A549 (cell line): ENCODE results near the gene PTPRK. TPM values are rescaled to one million over a fixed set of nuclear protein-coding genes. Genes with fewer than 3 reads are reported as not detected.

Source experiments
- ATAC-seq, 2 experiments: fragments of 200-7000 bp in 1 of 2; fragments of >200 bp in 1 of 2; cut with Nextera tagmentation in 1 of 2; cut with Tn5 transposase in 1 of 2; 3 replicates each; pipeline versions ENCODE4 v1.8.0 to v1.9.1; 2018 to 2020; ENCODE audit warnings: mild to moderate bottlenecking in 1 of 2, moderate library complexity in 1 of 2
- CTCF ChIA-PET: fragments of 300-600 bp; sonication (Branson Sonifier 250); formaldehyde crosslinking; extraction: SDS; loops from one replicate; lab custom pipeline; 2021; ENCODE audit warnings: antibody characterized with exemption, inconsistent platforms; lab: Yijun Ruan, JAX
- POLR2A ChIA-PET: fragments of 350-600 bp; formaldehyde crosslinking; extraction: SDS; loops from one replicate; lab custom pipeline; 2021; ENCODE audit warnings: antibody characterized with exemption, inconsistent platforms; lab: Yijun Ruan, JAX
- DNase-seq, 2 experiments: peaks; one replicate each; pipeline versions ENCODE4 v3.0.0 to v3.0.0-alpha.2; 2011 to 2016; ENCODE audit warnings: low read depth in 1 of 2, low spot score in 1 of 2
- FAIRE-seq: peaks from 2 replicates; lab custom pipeline; 2011; peaks lifted over from hg19 to GRCh38; lab: Jason Lieb, UNC
- H3K27ac ChIP-seq, 2 experiments: fragments of >200 bp; sonication (Bioruptor Twin); formaldehyde crosslinking; 3 replicates each; pipeline ENCODE4 v1.5.1; 2016 to 2017
- H3K4me1 ChIP-seq: fragments of >200 bp; sonication (Bioruptor Twin); formaldehyde crosslinking; 3 replicates; pipeline ENCODE4 v1.6.1; 2016
- H3K4me2 ChIP-seq: fragments of >200 bp; sonication (Bioruptor Twin); formaldehyde crosslinking; 3 replicates; pipeline ENCODE4 v1.6.1; 2016
- H3K4me3 ChIP-seq: fragments of >200 bp; sonication (Bioruptor Twin); formaldehyde crosslinking; 3 replicates; pipeline ENCODE4 v1.5.1; 2016
- H3K9me3 ChIP-seq: fragments of >200 bp; sonication (Bioruptor Twin); formaldehyde crosslinking; 3 replicates; pipeline ENCODE4 v1.6.1; 2016
- BHLHE40 ChIP-seq: IDR thresholded peaks from 2 replicates; pipeline ENCODE4 v1.6.1; 2012; ENCODE audit warnings: low read depth, low read length, inconsistent platforms
- EHMT2 ChIP-seq: fragments of 200-600 bp; sonication (generic); IDR thresholded peaks from 2 replicates; pipeline ENCODE4 v1.6.1; 2016; ENCODE audit warnings: antibody characterized with exemption, low read depth, mild to moderate bottlenecking, moderate library complexity
- ESRRA ChIP-seq: fragments of 150-350 bp; IDR thresholded peaks from 2 replicates; pipeline ENCODE4 v1.6.1; 2014; ENCODE audit warnings: mild to moderate bottlenecking, low read length, borderline replicate concordance
- FOSL2 ChIP-seq, 2 experiments: fragments of 450-650 bp in 1 of 2; fragments of >200 bp in 1 of 2; sonication (Bioruptor Twin) in 1 of 2; formaldehyde crosslinking; IDR thresholded peaks; 2 replicates each; pipeline versions ENCODE4 v1.5.0 to v1.6.1; 2016 to 2020; ENCODE audit warnings: mild to moderate bottlenecking in 1 of 2, moderate library complexity in 1 of 2
- HOXA7 ChIP-seq: fragments of 250-450 bp; sonication (Bioruptor Pico); IDR thresholded peaks from 2 replicates; pipeline ENCODE4 v1.5.0; 2020; ENCODE audit warnings: mild to moderate bottlenecking, moderate library complexity
- HOXB5 ChIP-seq: fragments of 250-450 bp; sonication (Bioruptor Pico); IDR thresholded peaks from 2 replicates; pipeline ENCODE4 v1.5.0; 2020; ENCODE audit warnings: mild to moderate bottlenecking, moderate library complexity
- JUN ChIP-seq, 2 experiments: fragments of >200 bp; sonication (Bioruptor Twin); formaldehyde crosslinking; IDR thresholded peaks; 2 replicates in 1 of 2; 3 replicates in 1 of 2; pipeline ENCODE4 v1.6.1; 2016 to 2017
- KDM1A ChIP-seq: fragments of 200-600 bp; sonication (generic); IDR thresholded peaks from 2 replicates; pipeline ENCODE4 v1.6.1; 2016; ENCODE audit warnings: low read depth, mild to moderate bottlenecking
- MAFK ChIP-seq: fragments of 450-650 bp; IDR thresholded peaks from 2 replicates; pipeline ENCODE4 v1.6.1; 2014; ENCODE audit not compliant: partially characterized antibody
- MAZ ChIP-seq: fragments of 150-350 bp; IDR thresholded peaks from 2 replicates; pipeline ENCODE4 v1.6.1; 2014; ENCODE audit warnings: antibody characterized with exemption, low read depth, low read length, borderline replicate concordance
- NFE2L2 ChIP-seq: fragments of 150-350 bp; conservative IDR thresholded peaks from 2 replicates; pipeline ENCODE4 v1.6.1; 2014; ENCODE audit warnings: low read length
- POLR2AphosphoS2 ChIP-seq: conservative IDR thresholded peaks from 2 replicates; pipeline ENCODE4 v1.6.1; 2012; ENCODE audit warnings: low read length, improper control_type of control experiment, inconsistent platforms
- RFX5 ChIP-seq: fragments of 450-650 bp; IDR thresholded peaks from 2 replicates; pipeline ENCODE4 v1.7.1; 2014; ENCODE audit warnings: antibody characterized with exemption, mild to moderate bottlenecking, moderate library complexity
- TFCP2L1 ChIP-seq: fragments of 250-450 bp; sonication (Bioruptor Pico); IDR thresholded peaks from 2 replicates; pipeline ENCODE4 v1.5.0; 2021; ENCODE audit warnings: mild to moderate bottlenecking
- ZFP36 ChIP-seq: fragments of 450-650 bp; IDR thresholded peaks from 2 replicates; pipeline ENCODE4 v1.6.1; 2014; ENCODE audit warnings: borderline replicate concordance; ENCODE audit not compliant: partially characterized antibody
- ZNF302 ChIP-seq: fragments of 250-450 bp; sonication (Bioruptor Pico); IDR thresholded peaks from 2 replicates; pipeline ENCODE4 v1.9.0; 2021; ENCODE audit warnings: inconsistent platforms, mild to moderate bottlenecking, moderate library complexity
- ZSCAN20 ChIP-seq: fragments of 250-450 bp; sonication (Bioruptor Pico); IDR thresholded peaks from 2 replicates; pipeline ENCODE4 v1.8.0; 2022; ENCODE audit warnings: mild to moderate bottlenecking, moderate library complexity
- WGBS: methylation state at CpG from one replicate; pipeline ENCODE4 v1.1.6; 2017; ENCODE audit errors: missing lambda C conversion rate; 5-methylcytosine and 5-hydroxymethylcytosine counted together
- polyA plus RNA-seq, 4 experiments: library from polyadenylated mRNA; depleted of rRNA in 3 of 4; stranded (reverse); fragments of >200 nt; fragmentation: RNase III in 1 of 4; extraction: RNeasy Plus Mini Kit Qiagen cat#74134 plus additional on column Dnase treatment in 1 of 4; gene quantifications; 2 replicates in 3 of 4; 3 replicates in 1 of 4; pipeline ENCODE4 v1.2.3, GENCODE V29; 2011 to 2017
- TF ChIP-seq, protein P1 (sequence below): fragments of >200 bp; sonication (Bioruptor Twin); formaldehyde crosslinking; IDR thresholded peaks from 3 replicates; pipeline ENCODE4 v1.6.1; 2016
- TF ChIP-seq, protein P2 (sequence below): fragments of 450-650 bp; IDR thresholded peaks from 2 replicates; pipeline ENCODE4 v1.6.1; 2014; ENCODE audit warnings: antibody characterized with exemption
- TF ChIP-seq, protein P3 (sequence below): fragments of 250-450 bp; sonication (Bioruptor Pico); IDR thresholded peaks from 2 replicates; pipeline ENCODE4 v1.5.0; 2021; ENCODE audit warnings: mild to moderate bottlenecking, moderate library complexity, borderline replicate concordance
- TF ChIP-seq, protein P4 (sequence below): fragments of >200 bp; sonication (Bioruptor Twin); formaldehyde crosslinking; IDR thresholded peaks from 3 replicates; pipeline ENCODE4 v1.5.1; 2016

PTPRK gene
- polyA plus RNA-seq, 2 of the 4 experiments (the other 2 are of a cell fraction) = 14.4 to 16.1 TPM

DNA sequence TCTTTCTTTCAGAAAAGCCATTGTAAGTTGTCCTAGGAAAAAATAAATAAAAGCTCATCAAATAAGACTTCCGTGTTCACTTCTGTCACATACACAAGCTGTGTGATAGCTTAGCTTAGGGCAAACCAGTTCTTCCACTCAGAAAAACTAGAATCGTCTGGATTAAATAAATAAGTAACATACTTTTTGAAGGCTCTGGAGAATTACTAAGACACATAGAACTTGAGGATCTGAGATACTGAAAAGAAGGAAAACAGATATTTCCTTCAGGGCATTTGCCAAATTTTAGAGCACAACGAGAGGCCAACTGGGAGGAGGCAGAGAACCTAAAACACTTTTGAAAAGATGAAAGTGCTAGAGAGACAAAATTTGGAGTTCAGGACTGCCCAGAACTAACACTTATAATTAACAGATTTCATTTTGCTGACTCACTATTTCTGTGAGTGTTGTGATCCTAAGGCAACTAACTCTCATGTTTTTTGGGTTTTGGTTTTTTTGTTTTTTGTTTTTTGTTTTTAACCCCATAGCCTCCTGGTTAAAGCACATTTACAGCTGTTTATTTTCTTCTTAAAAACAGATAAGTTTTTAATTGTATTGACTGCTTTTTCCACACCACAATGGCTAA lies 580.8 kb downstream of the PTPRK start:
- TF ChIP-seq, protein P1, sequence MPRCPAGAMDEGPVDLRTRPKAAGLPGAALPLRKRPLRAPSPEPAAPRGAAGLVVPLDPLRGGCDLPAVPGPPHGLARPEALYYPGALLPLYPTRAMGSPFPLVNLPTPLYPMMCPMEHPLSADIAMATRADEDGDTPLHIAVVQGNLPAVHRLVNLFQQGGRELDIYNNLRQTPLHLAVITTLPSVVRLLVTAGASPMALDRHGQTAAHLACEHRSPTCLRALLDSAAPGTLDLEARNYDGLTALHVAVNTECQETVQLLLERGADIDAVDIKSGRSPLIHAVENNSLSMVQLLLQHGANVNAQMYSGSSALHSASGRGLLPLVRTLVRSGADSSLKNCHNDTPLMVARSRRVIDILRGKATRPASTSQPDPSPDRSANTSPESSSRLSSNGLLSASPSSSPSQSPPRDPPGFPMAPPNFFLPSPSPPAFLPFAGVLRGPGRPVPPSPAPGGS = no peak
- TF ChIP-seq MAFK = peak; percentile 89
- TF ChIP-seq, all 56 proteins: peak for 1
- DNase-seq (no peak), FAIRE-seq (no peak), ATAC-seq (no peak)
- no peaks in the 10 kb centered on the region for H3K9me3 ChIP-seq
- H3K27ac ChIP-seq = peak overlapping the region; percentile 24 to 66; a peak in 2 of 6 replicates
- 0 out of 3 replicates have a peak overlapping the region, but pooled peaks have one; percentile 12 for H3K4me2 ChIP-seq
- peaks cover 13% of the 10 kb centered on the region; the same call in 2 of the 3 replicates for H3K4me1 ChIP-seq
- no peak overlapping the region for H3K4me3 ChIP-seq
- CTCF ChIA-PET = no interaction called here
- WGBS = 58% methylated on average over 3 of the region's 3 CpGs
- POLR2A ChIA-PET = no interaction called here

DNA sequence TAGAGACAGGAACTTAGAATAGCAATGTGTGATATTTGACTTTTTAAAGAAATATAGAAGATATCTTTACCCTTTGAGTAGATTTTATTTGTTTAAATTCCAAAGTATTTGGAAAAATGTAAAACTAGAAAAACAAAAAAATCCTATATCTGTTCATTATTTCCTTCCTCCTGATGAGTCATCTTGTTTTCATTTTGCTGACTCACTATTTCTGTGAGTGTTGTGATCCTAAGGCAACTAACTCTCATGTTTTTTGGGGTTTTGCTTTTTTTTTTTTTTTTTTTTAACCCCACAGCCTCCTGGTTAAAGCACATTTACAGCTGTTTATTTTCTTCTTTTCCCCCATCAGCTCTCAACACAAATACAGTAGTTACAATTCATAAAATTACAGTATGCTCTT lies 581.7 kb downstream of the PTPRK start:
- H3K4me2 ChIP-seq = 0 out of 3 replicates have a peak overlapping the region, but pooled peaks have one; percentile 12
- TF ChIP-seq, protein P2, sequence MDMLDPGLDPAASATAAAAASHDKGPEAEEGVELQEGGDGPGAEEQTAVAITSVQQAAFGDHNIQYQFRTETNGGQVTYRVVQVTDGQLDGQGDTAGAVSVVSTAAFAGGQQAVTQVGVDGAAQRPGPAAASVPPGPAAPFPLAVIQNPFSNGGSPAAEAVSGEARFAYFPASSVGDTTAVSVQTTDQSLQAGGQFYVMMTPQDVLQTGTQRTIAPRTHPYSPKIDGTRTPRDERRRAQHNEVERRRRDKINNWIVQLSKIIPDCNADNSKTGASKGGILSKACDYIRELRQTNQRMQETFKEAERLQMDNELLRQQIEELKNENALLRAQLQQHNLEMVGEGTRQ = no peak
- no peak for TF ChIP-seq ZNF302 (CRISPR knock-in tag)
- TF ChIP-seq FOSL2 (IDR thresholded peaks at IDR 0.05) = 0 out of 2 replicates have a peak, but pooled peaks have one; percentile 8
- TF ChIP-seq FOSL2 (CRISPR knock-in tag; IDR thresholded peaks at IDR 0.05) = peak; percentile 88
- TF ChIP-seq MAFK = peak; percentile 96
- no peak for TF ChIP-seq JUN (IDR thresholded peaks at IDR 0.05)
- peak; percentile 68 for TF ChIP-seq NFE2L2
- ChIA-PET CTCF (no interaction called here), POLR2A (no interaction called here)
- FAIRE-seq (no peak), DNase-seq (peak in 1 of 2 experiments; percentile 32), ATAC-seq (no peak)
- no peak overlapping the region for H3K4me3 ChIP-seq
- H3K27ac ChIP-seq = peak overlapping the region in 1 of 2 experiments; percentile 24; a peak in 1 of 6 replicates
- no peaks in the 10 kb centered on the region for H3K9me3 ChIP-seq
- H3K4me1 ChIP-seq = peaks cover 13% of the 10 kb centered on the region; the same call in 2 of the 3 replicates

DNA sequence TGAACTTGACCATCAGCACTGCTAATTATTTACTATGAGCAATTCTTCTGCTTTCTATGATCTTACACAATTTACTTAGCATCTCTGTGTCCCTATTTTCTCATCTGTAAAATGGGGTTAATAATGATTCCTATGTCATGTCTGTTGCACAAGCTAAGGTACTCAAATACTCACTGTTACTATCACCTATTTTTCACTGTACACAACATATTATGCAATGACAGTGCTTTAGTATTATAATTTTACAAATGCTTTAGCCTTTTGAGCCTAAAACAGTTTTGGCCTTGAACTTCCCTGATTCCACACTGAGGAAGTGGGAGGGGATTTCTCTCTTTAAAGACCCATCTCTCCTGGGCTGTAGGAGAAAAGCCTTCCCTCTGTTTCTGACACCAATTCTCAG lies 582.7 kb downstream of the PTPRK start:
- TF ChIP-seq, protein P1 = no peak
- TF ChIP-seq HOXB5 (CRISPR knock-in tag) = no peak
- no peak for TF ChIP-seq EHMT2
- TF ChIP-seq RFX5 = no peak
- TF ChIP-seq BHLHE40 = no peak
- no peak for TF ChIP-seq MAZ
- no peak for TF ChIP-seq POLR2AphosphoS2
- TF ChIP-seq, protein P3, sequence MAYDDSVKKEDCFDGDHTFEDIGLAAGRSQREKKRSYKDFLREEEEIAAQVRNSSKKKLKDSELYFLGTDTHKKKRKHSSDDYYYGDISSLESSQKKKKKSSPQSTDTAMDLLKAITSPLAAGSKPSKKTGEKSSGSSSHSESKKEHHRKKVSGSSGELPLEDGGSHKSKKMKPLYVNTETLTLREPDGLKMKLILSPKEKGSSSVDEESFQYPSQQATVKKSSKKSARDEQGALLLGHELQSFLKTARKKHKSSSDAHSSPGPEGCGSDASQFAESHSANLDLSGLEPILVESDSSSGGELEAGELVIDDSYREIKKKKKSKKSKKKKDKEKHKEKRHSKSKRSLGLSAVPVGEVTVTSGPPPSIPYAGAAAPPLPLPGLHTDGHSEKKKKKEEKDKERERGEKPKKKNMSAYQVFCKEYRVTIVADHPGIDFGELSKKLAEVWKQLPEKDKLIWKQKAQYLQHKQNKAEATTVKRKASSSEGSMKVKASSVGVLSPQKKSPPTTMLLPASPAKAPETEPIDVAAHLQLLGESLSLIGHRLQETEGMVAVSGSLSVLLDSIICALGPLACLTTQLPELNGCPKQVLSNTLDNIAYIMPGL (CRISPR knock-in tag) = no peak
- no peak for TF ChIP-seq KDM1A
- TF ChIP-seq, protein P2 = no peak
- TF ChIP-seq TFCP2L1 (CRISPR knock-in tag) = no peak
- TF ChIP-seq, protein P4, sequence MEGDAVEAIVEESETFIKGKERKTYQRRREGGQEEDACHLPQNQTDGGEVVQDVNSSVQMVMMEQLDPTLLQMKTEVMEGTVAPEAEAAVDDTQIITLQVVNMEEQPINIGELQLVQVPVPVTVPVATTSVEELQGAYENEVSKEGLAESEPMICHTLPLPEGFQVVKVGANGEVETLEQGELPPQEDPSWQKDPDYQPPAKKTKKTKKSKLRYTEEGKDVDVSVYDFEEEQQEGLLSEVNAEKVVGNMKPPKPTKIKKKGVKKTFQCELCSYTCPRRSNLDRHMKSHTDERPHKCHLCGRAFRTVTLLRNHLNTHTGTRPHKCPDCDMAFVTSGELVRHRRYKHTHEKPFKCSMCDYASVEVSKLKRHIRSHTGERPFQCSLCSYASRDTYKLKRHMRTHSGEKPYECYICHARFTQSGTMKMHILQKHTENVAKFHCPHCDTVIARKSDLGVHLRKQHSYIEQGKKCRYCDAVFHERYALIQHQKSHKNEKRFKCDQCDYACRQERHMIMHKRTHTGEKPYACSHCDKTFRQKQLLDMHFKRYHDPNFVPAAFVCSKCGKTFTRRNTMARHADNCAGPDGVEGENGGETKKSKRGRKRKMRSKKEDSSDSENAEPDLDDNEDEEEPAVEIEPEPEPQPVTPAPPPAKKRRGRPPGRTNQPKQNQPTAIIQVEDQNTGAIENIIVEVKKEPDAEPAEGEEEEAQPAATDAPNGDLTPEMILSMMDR = no peak
- no peak for TF ChIP-seq ESRRA
- no peak for TF ChIP-seq ZSCAN20 (CRISPR knock-in tag)
- TF ChIP-seq ZFP36 = no peak
- no peak for TF ChIP-seq NFE2L2
- no peak for TF ChIP-seq MAFK
- TF ChIP-seq HOXA7 (CRISPR knock-in tag) = no peak
- FAIRE-seq (no peak), ATAC-seq (no peak), DNase-seq (no peak)
- Histone ChIP-seq H3K4me3 (no peak overlapping the region), H3K27ac (0 out of 6 replicates have a peak overlapping the region, but pooled peaks of 1 of the 2 experiments have one; percentile 52), H3K4me1 (peaks cover 13% of the 10 kb centered on the region; the same call in 2 of the 3 replicates), H3K4me2 (no peak overlapping the region), H3K9me3 (no peaks in the 10 kb centered on the region)
- ChIA-PET POLR2A (no interaction called here), CTCF (no interaction called here)
